ENCODE results near the gene CELF5.
"Not testable (repeated sequence)": the region's sequence is repeated elsewhere in the genome, so short reads cannot be mapped to it uniquely, and the experiment has no call there.

The CELF5 gene

GRCh38 chr19:3275583-3276340 is 51.3 kb downstream of the CELF5 start:
- peak; percentile 81 for DNase-seq

- DNase-seq = no peak
Observed at GRCh38 chr19:3276341-3276799, 51.9 kb downstream of the CELF5 start.

- DNase-seq = no peak
Observed at GRCh38 chr19:3277649-3278048, 53.2 kb downstream of the CELF5 start.

- no peak for DNase-seq
Observed at GRCh38 chr19:3278294-3278693, 53.8 kb downstream of the CELF5 start.

- DNase-seq = no peak
Observed at GRCh38 chr19:3278749-3279148, 54.3 kb downstream of the CELF5 start.

GRCh38 chr19:3279306-3279705 is 54.8 kb downstream of the CELF5 start:
- no peak for DNase-seq

- DNase-seq = no peak
Observed at GRCh38 chr19:3281026-3281425, 56.6 kb downstream of the CELF5 start.

- no peak for DNase-seq
Observed at GRCh38 chr19:3282155-3282554, 57.7 kb downstream of the CELF5 start.

- DNase-seq = no peak
Observed at GRCh38 chr19:3282564-3282963, 58.1 kb downstream of the CELF5 start.

GRCh38 chr19:3283246-3283751 is 58.8 kb downstream of the CELF5 start:
- DNase-seq = no peak

GRCh38 chr19:3283886-3284657 is 59.6 kb downstream of the CELF5 start:
- DNase-seq = no peak

GRCh38 chr19:3284759-3285646 is 60.5 kb downstream of the CELF5 start:
- no peak for DNase-seq

- DNase-seq = no peak
Observed at GRCh38 chr19:3285647-3286176, 61.3 kb downstream of the CELF5 start.

GRCh38 chr19:3287814-3288213 is 63.4 kb downstream of the CELF5 start:
- no peak for DNase-seq

- not testable (repeated sequence) for DNase-seq
Observed at GRCh38 chr19:3288437-3288836, 64.0 kb downstream of the CELF5 start.

- no peak for DNase-seq
Observed at GRCh38 chr19:3289971-3290569, 65.6 kb downstream of the CELF5 start.

- DNase-seq = not testable (repeated sequence)
Observed at GRCh38 chr19:3290858-3291257, 66.4 kb downstream of the CELF5 start.

- DNase-seq = no peak
Observed at GRCh38 chr19:3291644-3292043, 67.2 kb downstream of the CELF5 start.

- DNase-seq = no peak
Observed at GRCh38 chr19:3292958-3293529, 68.6 kb downstream of the CELF5 start.

GRCh38 chr19:3293560-3293959 is 69.1 kb downstream of the CELF5 start:
- DNase-seq = no peak

GRCh38 chr19:3294080-3294850 is 69.8 kb downstream of the CELF5 start:
- DNase-seq = no peak
